GM19463 (cell line): ENCODE data around the gene KCNH3.
A peak's percentile ranks its signal among the peaks of the same experiment; 100 is the strongest.

ENCODE experiments used
- ATAC-seq: cut with Tn5 transposase; IDR thresholded peaks from one replicate; pipeline ENCODE4 v1.9.1; 2021; ENCODE audit warnings: mild to moderate bottlenecking, moderate library complexity; ENCODE audit not compliant: unreplicated experiment

KCNH3 gene

DNA sequence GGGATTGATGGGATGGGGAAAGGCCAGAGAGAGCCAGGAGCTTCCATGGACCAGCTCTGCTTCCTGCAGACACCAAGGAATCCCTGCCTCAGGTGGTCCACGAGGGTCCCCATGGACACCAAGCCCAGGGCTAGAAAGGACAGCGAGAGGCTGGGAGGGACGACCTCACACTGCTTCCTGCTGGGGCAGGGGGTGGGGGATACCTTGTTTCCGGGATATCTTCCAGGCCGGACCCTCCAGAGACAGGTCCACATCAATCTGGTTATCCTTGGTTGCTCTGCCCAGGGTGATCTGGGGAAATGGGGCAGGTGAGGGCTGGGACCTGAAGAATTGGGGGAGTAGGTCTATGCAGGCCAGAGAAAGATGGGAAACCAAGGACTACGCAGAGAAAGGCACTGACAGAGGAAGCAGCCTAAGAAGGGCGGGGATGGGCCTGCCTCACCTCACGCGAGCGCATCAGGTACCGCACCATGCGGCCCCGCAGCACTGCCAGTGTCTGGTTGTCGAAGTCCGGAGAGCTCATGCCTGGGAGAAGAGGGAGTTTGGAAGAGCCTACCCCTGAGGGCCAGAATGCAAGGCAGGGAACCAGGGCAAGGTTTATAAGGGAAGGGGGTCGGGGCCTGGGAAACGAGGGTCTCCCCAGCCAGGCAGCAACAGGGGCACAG lies 20.3 kb downstream of the KCNH3 start:
- ATAC-seq, result no peak

DNA sequence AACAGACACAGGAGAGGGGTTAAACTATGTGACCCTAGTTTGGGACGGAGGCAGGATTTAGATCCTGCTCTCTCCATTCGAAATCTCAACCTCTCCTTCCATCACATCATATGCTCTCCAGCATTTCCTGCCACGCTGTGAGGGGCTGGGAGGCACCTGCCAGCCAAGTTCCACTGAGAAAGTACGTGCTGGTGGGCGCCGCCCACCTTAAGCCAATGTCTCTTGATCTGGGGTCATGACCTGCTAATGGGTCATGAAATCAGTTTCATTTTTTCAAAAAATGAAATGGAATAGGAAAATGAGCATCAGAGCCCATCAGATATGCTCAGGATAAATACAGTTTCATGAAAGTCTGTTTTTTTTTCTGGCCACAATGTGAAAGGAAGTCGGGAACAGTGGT lies 21.9 kb downstream of the KCNH3 start:
- no peak for ATAC-seq

DNA sequence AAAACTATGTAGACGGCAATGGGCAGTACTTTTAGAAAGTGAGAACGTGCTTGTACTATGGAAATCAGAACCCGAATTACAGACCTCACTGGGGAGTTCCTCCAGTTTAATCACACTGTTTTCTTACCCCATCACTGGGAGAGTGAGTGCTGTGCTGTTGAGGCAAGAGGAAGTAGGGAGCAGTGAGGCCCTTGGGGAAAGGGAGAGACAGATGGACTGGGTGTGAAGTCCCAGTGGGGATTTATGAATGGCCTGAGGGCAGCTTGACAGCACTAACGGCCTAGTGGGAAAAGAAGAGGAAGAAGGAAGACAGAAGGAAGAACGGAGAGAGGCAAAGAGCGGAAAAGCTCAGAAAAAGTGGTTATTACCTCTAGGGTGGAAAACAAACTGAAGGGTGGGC lies 23.4 kb downstream of the KCNH3 start:
- no peak for ATAC-seq

DNA sequence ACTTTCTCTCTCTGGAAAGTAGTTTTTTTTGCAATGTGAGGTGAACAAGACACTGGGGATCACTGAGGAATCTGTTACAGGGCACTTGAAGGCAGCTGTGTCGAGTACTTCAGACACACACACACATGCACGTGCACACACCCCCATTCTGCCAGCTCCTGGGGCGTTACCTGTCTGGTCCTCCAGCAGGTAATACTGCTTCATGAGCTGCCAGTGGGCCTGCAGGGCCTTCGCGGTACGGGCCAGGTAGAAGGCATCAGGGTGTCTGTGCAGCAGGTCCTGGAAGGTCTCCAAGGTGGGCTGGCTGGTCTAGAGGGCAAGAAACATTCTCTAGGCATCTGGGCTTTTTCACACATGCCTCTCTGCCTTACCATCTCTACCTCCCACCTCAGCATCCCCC lies 24.0 kb downstream of the KCNH3 start:
- ATAC-seq, result no peak

DNA sequence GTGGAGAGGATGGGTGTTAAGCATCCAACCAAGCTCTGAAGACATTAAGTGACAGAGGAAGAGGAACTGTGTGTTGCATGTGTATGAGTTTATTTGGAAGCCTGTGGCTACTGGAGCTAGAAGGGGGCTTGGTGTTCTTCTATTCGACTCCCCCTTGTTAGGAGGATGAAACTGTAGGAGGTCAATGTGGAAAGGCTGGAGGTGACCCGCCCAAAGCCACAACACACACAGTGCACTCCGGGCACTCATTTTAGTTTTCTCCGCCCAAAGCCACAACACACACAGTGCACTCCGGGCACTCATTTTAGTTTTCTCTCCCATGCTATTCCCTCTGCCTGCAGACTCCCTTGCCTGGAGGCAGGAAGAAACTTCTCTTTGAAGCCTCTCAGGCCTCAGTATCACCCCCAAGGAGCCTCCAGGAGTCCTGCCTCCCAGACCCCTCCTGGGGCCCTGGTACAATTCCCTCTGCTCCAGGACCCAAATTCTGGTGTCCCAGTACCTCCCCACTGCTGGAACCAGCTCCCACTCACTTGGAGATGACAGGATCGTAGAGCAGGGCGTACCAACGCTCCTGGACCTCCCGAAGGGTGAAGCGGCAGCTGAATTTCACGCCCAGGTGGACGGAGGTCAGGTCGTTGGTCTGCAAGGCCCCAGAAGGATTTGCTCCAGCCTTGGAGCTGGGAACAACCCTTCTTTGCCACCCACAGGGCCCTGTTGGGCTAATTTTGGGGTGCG lies 25.3 kb downstream of the KCNH3 start:
- ATAC-seq, result no peak

DNA sequence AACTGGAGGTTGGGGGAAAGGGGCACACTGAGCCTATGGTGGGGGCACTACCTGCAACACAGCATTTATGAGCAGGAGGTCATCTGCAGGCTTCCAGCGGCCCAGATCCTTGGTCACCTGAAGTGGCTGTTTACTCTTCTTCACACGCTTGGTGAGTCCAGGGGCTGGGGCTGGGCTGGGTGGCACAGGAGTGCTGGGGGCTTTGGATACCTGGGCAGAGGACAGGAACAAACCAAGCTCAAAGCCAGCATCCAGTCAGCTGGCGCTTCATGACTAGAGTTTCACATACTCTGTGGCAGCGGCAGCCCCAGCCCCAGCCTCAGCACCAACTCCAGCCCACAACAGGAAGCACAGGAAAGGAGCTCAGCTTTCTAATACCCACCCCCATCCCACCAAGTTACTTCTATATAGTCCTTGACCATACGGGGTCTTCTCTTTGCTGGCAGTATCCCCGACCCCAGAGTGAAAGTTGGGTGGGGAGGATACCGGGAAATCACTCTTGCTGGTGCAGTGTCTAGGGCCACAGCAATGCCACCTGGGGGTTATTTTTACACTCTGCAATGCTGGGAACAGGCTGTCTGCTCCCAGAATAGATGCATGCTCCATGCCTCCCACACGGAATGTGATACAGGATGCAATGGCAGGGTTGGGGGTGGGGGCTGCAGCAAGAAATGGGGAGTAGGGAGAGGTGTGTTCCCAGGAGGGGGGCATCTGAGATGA lies 26.0 kb downstream of the KCNH3 start:
- no peak for ATAC-seq

DNA sequence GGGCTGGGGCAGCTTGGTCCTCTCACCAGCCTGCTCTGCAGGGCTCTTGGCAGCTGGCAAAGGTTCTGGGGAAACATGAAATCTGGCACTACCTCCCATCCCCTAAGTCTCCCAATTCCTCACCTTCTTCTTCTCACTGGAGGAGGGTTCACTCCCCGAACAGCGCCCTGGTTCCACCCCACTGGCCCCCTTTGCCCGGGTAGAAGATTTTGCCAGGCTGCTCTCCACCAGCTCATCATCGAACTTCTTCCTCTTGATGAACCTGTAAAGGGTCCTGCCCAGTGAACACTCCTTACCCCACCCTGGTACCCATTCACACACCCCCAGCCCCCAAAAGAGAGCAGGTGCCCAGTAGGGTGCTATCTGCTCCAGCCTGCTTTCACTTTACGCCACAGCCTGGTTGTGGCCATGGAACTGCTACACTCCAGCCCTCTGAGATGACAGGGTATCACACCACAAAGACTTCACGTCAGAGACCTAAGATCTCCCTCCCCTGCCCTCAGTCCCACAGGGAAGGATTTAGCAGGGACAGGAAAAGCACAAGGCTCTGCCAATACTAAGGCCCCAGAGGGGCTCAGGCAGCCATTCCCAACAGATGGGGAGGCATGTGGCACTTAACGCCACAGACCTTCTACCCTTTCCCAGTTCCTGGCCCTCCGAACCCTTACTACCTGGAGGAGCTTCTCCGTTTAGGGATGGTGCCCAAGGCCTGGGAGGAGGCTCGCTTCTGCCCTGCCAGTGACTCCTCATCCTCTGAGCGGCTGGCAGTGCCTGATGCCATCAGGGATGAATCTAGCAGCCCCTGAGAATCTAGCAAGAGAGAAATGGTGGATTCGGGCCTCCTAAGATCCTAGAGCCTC lies 26.8 kb downstream of the KCNH3 start:
- no peak for ATAC-seq

DNA sequence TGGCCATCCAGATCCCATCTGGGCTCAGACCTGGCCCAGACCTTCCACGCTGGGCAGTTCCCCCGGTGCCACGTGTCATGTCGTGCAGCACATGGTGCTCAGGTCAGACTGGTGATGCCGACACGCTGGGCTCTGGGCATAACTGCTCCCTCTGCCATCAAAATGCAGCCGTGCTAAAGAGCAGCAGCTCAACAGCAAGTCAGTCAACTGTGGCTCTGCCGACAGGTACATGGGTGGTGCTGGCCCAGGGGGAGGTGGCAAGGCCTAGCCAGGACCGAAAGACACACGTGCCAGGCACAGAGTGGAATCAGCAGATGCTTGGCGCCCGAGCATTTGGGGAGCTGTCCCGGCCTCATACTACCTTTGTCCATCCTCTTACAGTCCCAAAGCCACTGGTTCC lies 27.5 kb downstream of the KCNH3 start:
- ATAC-seq, result no peak

DNA sequence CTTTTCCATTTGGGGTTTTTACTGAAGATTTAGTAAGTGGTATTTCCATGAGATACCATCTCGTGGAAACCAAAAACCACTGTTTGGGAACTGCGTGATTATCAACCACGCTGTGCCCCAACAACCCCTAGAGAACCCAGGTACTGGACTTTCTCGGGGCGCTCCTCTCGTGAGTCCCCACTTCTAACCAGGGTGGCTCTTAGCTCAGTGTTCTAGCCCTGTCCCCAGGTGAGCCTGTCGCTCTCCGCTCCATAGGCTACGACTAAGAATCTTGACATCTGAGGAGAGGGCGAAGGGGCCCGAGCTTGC lies 28.4 kb downstream of the KCNH3 start:
- no peak for ATAC-seq

DNA sequence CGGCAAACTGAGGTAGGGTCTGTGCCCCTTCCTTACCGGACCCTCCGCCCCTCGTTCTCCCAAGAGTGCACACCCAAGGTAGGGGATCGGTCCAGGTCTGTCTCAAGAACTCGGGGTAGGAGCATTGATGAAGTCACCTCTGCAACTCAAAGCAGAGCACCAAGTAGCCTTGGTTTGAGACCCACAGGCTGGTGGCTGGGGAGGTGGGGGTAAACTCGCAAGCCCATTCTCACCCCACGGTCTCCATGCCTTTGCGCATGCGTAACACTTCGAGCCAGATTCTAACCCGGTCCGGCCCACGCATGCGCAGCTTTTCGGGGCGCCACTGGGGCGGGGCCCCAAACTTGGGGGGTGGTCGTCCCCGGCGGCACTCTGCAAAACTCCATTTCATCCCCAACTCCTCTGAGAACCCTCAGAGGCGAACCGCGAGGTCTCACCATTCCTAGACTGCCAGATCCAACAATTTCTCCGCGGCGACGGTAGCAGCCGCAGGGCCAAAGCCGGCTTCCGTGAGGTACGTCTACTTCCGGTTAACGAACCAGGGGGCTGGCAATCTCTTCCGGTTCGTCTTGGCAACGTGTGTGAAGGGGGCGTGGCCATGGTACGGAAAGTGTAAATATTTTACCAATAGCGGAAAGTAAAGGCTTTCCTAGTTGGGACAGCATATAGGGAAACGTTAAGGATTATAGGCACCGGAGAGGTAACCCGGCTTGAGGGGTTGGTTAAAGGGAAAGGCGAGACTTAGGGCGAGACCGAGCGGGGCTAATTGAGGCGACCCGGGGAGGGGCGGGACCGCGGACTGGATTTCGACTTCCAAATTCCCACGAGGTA lies 29.0 kb downstream of the KCNH3 start, which contains the start of gene MCRS1:
MCRS1 (minus strand) TSS at position 532 of the 831 bp plus-strand sequence. CDS start 1,411 bp downstream, outside the sequence.
- ATAC-seq, result peak; percentile 87

DNA sequence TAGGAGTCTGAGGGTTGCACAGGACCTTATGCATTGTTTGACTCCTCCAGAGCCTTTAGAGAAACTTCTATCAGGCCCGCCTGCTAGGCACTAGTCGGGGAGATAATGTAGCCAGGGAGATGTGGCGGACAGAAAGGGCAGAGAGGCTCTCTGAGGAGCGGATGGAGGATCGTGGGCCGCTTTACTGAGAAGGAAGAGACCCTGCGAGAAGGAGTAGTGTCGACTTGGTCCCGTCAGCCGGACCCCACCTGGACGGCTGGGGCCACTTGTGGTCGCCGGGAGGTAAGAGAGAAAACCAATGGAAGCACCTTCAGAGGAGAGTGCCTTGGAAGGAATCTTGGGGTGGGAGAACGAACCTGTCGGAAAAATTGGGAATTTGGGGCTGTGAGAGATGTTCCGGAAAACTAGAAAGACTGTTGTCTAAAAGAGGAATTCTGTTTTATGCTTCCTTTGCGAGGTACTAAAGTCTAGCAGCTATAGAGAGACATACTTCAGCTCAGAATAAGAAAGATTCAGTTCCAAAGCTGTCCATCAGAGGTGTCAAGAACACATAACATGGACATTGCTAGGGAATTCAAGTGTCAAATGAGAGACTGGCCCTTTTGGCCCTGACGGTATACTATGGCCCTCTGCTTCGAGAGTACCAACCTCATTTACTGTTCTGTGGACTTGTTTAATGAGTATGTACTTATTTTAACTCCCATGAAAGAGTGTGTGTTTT lies 29.8 kb downstream of the KCNH3 start:
- ATAC-seq, result peak; percentile 17

DNA sequence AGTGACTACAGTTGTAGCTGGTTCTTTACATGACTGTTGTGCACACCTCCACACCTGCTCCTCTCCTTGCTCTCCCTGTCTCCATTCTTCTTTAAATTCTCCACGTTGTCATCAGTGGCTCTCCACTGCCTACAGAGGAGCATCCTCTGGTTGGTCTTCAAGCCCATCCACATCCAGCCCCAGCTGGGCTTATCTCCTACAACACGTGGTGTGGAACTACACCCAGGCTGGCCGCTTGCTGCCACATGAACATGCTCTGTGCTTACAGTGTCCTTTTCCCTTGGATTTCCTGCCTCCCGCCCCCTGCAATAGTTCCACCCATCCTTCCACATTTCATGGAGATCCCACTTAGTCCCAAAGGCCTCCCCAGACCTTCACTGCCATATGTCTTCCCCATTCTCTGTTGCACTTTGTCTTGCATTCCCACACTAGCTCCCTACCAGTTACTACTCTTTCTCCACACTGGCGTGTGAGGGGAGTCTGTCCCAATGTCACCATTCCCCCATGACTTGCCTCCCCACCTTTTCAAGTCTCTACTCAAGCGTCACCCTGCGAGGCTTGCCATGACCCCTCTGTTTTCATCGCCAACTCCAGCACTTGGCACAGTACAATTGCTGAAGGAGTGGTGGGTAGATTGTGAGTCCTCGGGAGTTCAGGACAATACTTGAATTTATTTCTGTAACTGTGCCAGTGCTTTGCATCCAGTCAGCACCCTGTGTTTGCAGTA lies 38.9 kb downstream of the KCNH3 start:
- ATAC-seq, result no peak

DNA sequence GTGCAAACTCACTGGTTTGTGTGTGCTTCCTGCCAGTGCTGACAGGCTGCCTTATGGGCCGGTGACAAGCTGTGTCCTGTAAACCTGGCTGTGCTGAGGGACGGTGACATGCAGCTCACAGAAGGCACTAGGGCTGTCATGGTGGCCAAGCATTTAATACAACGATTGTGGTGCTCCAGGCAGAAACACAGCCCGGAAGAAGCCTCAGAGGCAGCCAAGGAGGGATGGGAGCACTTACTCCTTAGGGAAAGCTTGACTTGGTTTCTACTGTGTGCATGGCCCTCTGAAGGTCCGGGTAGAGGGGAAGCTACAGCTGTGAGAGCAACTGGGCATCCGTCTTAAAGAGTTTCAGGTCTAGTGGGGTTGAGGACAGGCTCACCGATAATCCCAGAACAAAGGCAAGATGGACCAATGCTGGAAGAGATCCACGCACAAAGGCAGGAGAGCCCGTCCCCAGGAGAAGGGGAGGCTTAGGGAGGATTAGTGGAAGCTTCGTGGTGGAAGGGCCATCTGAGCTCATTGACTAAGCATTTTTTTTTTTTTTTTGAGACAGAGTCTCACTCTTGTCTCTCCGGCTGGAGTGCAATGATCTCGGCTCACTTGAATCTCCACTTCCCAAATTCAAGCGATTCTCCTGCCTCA lies 39.8 kb downstream of the KCNH3 start:
- no peak for ATAC-seq

DNA sequence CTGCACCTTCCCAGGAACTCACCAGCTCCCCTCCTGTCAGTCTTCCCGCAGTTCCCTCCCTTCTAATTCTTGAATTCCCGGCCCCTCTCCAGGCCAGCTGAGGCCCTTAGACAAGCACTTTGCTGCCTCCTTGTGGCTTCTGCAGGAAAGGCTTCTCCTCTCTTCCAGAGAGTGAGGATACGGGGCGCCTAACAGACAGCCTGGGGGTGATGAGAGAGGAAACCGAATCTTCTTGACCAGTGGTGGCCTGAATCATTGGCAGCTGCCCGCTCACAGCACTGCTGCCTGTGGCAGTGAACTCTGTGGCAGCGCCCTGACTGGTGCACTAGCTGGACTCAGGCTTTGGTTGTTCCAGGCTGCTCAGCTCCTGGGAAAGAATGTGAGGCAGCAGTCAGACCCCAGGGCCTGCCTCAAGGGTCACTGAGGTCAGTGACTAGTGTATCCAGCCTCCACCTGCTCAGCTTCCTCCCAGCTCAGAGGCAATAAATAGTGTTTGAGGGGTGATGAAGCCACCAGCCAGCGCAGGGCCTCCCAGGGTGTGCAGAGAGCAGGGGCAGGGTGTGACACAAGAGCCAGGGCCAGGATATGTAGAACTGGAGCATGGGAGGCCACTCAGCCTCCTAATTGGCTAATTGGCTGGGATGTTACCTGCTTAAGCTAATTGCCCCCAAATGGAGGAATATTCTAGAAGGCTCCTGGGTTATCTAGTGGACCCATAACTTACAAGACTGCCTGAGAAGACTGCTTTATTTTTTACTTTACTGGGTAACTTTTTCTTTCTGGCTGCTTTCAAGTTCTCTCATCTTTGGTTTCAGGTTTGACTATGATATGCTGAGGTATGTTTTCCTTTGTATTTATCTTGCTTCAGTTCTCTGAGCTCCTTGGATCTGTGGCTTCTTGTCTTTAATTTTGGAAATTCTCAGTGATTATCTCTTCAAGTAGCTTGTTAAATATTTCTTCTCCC lies 42.0 kb downstream of the KCNH3 start:
- no peak for ATAC-seq

DNA sequence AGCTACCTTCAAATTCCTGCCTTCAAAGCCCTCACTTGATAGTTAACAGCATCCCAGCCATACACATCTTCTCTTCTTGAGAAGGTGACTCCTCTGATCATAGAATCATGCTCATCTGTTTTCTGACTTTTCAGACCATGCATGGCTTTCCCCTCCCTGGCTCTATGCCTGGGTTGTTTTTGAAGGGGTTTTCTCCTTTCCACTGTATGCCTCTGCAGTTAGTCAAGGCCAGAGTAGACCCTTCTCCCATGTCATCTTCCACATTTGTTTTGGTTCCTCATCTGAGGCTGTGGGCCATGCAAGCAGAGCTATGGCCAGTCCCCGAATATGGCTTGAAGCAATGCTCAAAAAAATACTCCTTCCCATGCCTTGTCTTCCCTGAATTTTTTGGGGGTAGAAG lies 43.4 kb downstream of the KCNH3 start:
- ATAC-seq, result no peak

DNA sequence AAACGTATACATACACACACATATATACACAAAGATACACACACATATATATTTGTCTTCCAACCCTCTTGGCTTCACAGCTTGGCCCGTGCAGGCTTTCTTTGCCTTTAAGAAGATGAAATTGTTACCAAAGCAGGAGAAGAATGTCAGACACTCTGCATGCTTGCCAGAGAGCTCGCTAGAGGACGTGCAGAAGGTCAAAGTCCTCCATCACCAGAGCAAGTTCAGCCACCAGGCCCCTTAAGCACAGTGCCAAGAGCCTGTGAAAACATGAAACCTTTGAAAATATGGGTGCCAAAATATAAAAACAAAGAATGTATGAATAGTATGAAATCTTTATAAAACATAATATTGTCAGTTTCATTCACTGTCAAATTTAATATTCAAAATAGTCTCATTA lies 44.0 kb downstream of the KCNH3 start:
- ATAC-seq, result no peak

DNA sequence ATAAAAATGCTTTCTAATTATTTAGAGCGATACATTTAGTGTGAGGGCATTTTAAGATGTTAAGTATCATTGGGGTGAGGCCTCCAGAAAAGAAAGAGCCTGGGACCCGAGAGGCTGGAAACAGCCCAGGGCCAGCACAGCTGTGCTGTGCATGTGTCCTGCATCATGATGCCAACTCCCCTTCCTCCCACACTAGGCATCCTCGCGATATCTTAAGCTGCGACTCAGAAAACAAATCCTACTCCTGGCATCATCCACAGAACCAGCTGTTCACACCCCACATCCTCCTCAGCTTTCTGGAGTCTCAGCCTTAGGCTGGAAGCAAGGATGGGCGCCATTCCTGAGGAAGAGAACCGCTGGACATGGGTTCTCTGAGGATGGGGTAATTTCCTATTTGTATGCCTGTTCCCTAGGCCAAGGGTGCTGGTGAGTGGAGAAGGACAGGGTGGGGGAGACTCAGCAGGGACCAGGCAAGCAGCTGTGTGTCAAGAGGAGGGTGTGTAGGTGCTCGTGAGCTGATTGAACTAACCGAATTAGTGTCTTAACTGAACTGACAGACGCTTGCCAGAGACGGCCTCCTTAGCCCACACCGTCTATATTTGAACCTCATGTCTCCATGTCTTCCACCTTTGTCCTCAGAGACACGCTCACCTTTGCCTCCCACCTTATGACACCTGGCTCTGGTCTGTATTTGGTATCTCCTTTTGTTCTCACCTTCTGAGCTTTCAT lies 44.7 kb downstream of the KCNH3 start:
- no peak for ATAC-seq
